Motor neuron (in vitro differentiated cells): ENCODE measurements around the gene SPRYD4. TPM values are rescaled to one million over a fixed set of nuclear protein-coding genes. Genes with fewer than 3 reads are reported as not detected.
"Not testable (repeated sequence)": the region's sequence is repeated elsewhere in the genome, so short reads cannot be mapped to it uniquely, and the experiment has no call there.

Source experiments
- ATAC-seq, 8 experiments: fragments of 200-7000 bp; cut with Tn5 transposase; replicated peaks in 6 of 8; 2 replicates each; pipeline ENCODE4 v1.8.0; 2021; ENCODE audit warnings: mild to moderate bottlenecking in 8 of 8, moderate library complexity in 8 of 8
- H3K27ac ChIP-seq, 2 donors: fragments of 250-450 bp; sonication (Bioruptor Pico); 2 replicates each; pipeline ENCODE4 v1.9.0; 2021; ENCODE audit warnings: antibody characterized with exemption in 2 of 2, mild to moderate bottlenecking in 2 of 2, moderate library complexity in 1 of 2
- H3K4me1 ChIP-seq, 2 donors: fragments of 250-450 bp; sonication (Bioruptor Pico); replicated peaks in 1 of 2; 2 replicates each; pipeline ENCODE4 v1.6.1; 2021; ENCODE audit warnings: antibody characterized with exemption in 2 of 2, mild to moderate bottlenecking in 2 of 2, moderate library complexity in 1 of 2
- H3K4me3 ChIP-seq, 5 donors: fragments of 250-450 bp; sonication (Bioruptor Pico); 2 replicates each; pipeline ENCODE4 v1.9.0; 2021; ENCODE audit warnings: antibody characterized with exemption in 5 of 5, mild to moderate bottlenecking in 5 of 5, moderate library complexity in 4 of 5
- WGBS, 10 experiments: fragments of 450-650 bp; shearing (Covaris generic); methylation state at CpG; one replicate each; pipeline ENCODE4 v1.0.0; 2022; 5-methylcytosine and 5-hydroxymethylcytosine counted together
- in situ Hi-C, 9 experiments: fragments of 400-800 bp; cut with MboI; loops; one replicate each; pipeline ENCODE4 v1.15.0; 2021; ENCODE audit warnings: low sequenced_read_pairs in 9 of 9, low pct_unique_long_range_greater_than_20kb in 2 of 9; ENCODE audit not compliant: unreplicated experiment in 9 of 9
- total RNA-seq, 8 experiments: library from RNA; unstranded; fragments of 300-600 nt; gene quantifications; 2 replicates each; pipeline versions ENCODE4 v1.2.3 to v1.2.4, GENCODE V29; 2022

SPRYD4 gene
- 1 to 10 TPM; 1.3 to 8.5 (median 2.2) TPM for total RNA-seq

- WGBS, 10 experiments, result 0 to 6% (median 1%) methylated on average over 1 to 38 of the region's 43 CpGs
- in situ Hi-C loops, result loop anchor here in 3 of 9 experiments (10.0 to 25.0 kb wide), 2 partner anchors 106 to 344 kb away; partner anchors contain the start of genes APOF (in 2 of the 3), STAT2 (in 2 of the 3) and ESYT1 (in 1 of the 3)
- peak within 1 kb of the TSS; percentile 83 to 89 (median 86) for H3K4me3 ChIP-seq
- peaks cover 6 to 11% of the 10 kb centered on the region in 2 donors for H3K4me1 ChIP-seq
- ATAC-seq, result peak; percentile 87 to 97 (median 94)
- H3K27ac ChIP-seq, result peak within 1 kb of the TSS; percentile 85 to 87
Measured at GRCh38 chr12:56468216-56469006, at the start of gene SPRYD4. Gene SPRYD4, plus strand, starts transcription at chr12:56468578. Its CDS starts 14 bp downstream, at chr12:56468592.

GRCh38 chr12:56420411-56420810, 48.0 kb upstream of the SPRYD4 start:
- 78 to 100% (median 98%) methylated on average over 1 to 6 of the region's 6 CpGs; no CpG with 5 or more reads in 3 of the 10 experiments for WGBS, 10 experiments
- no peak overlapping the region for H3K4me3 ChIP-seq
- no peak for ATAC-seq
- no peaks in the 10 kb centered on the region for H3K4me1 ChIP-seq
- H3K27ac ChIP-seq, result no peak overlapping the region
- in situ Hi-C loops, result no loop called here

- Histone ChIP-seq H3K4me1 (no peaks in the 10 kb centered on the region), H3K27ac (no peak overlapping the region), H3K4me3 (no peak overlapping the region)
- 78 to 100% (median 100%) methylated on average over 1 of the region's 1 CpG; no CpG with 5 or more reads in 4 of the 10 experiments for WGBS, 10 experiments
- ATAC-seq, result peak in 1 of 8 experiments; percentile 30
- in situ Hi-C loops, result no loop called here
Measured at GRCh38 chr12:56425193-56425592, 43.2 kb upstream of the SPRYD4 start.

- WGBS, 10 experiments, result 0 to 57% (median 48%) methylated on average over 1 to 3 of the region's 3 CpGs; no CpG with 5 or more reads in 2 of the 10 experiments
- ATAC-seq, result no peak
- H3K4me3 ChIP-seq, result no peak overlapping the region
- no peak overlapping the region for H3K27ac ChIP-seq
- H3K4me1 ChIP-seq, result no peaks in the 10 kb centered on the region
- in situ Hi-C loops, result no loop called here
Measured at GRCh38 chr12:56425940-56426438, 42.4 kb upstream of the SPRYD4 start.

- 93 to 100% (median 100%) methylated on average over 1 to 7 of the region's 11 CpGs; no CpG with 5 or more reads in 2 of the 10 experiments for WGBS, 10 experiments
- Histone ChIP-seq H3K4me1 (no peaks in the 10 kb centered on the region), H3K4me3 (no peak overlapping the region), H3K27ac (no peak overlapping the region)
- ATAC-seq, result no peak
- in situ Hi-C loops, result no loop called here
Measured at GRCh38 chr12:56431288-56431687, 37.1 kb upstream of the SPRYD4 start.

GRCh38 chr12:56431850-56432249, 36.5 kb upstream of the SPRYD4 start:
- in situ Hi-C loops, result no loop called here
- Histone ChIP-seq H3K4me1 (no peaks in the 10 kb centered on the region), H3K27ac (no peak overlapping the region), H3K4me3 (no peak overlapping the region)
- 82 to 100% (median 94%) methylated on average over 2 to 3 of the region's 3 CpGs; no CpG with 5 or more reads in 3 of the 10 experiments for WGBS, 10 experiments
- ATAC-seq, result no peak

GRCh38 chr12:56434828-56435227, 33.5 kb upstream of the SPRYD4 start:
- no peak overlapping the region for H3K27ac ChIP-seq
- in situ Hi-C loops, result no loop called here
- no peak for ATAC-seq
- no peak overlapping the region for H3K4me3 ChIP-seq
- peaks cover 12 to 16% of the 10 kb centered on the region in 2 donors for H3K4me1 ChIP-seq
- 94 to 100% (median 100%) methylated on average over 1 to 4 of the region's 6 CpGs; no CpG with 5 or more reads in 4 of the 10 experiments for WGBS, 10 experiments

GRCh38 chr12:56437430-56438176, 30.8 kb upstream of the SPRYD4 start:
- ATAC-seq, result peak; percentile 27 to 98 (median 96)
- in situ Hi-C loops, result no loop called here
- Histone ChIP-seq H3K4me1 (peaks cover 14 to 33% of the 10 kb centered on the region in 2 donors), H3K27ac (peak overlapping the region; percentile 23 to 57), H3K4me3 (no peak overlapping the region)
- 19 to 86% (median 56%) methylated on average over 1 to 10 of the region's 11 CpGs for WGBS, 10 experiments

GRCh38 chr12:56443208-56443607, 25.2 kb upstream of the SPRYD4 start:
- in situ Hi-C loops, result not testable (repeated sequence)

GRCh38 chr12:56448860-56449621, 19.3 kb upstream of the SPRYD4 start, which contains the start of gene TIMELESS:
Gene TIMELESS, minus strand, starts transcription at chr12:56449426. Its CDS starts 15,256 bp downstream, at chr12:56434170.
- Histone ChIP-seq H3K4me3 (peak within 1 kb of the TSS; percentile 61 to 100 (median 75)), H3K27ac (peak within 1 kb of the TSS; percentile 42 to 75), H3K4me1 (peaks cover 3 to 4% of the 10 kb centered on the region in 2 donors)
- in situ Hi-C loops, result no loop called here
- WGBS, 10 experiments, result 0 to 4% (median 0%) methylated on average over 2 to 27 of the region's 58 CpGs
- ATAC-seq, result peak; percentile 91 to 97 (median 96)

More at GRCh38 chr12:56443208-56443607, 25.2 kb upstream of the SPRYD4 start:
- peaks cover 8 to 30% of the 10 kb centered on the region in 2 donors for H3K4me1 ChIP-seq
- H3K4me3 ChIP-seq, ATAC-seq: not testable (repeated sequence)
- H3K27ac ChIP-seq, result peak overlapping the region; percentile 51 to 74
- WGBS, 10 experiments, result 40 to 80% (median 72%) methylated on average over 1 to 2 of the region's 2 CpGs; no CpG with 5 or more reads in 5 of the 10 experiments

- no peak for ATAC-seq
- peak overlapping the region; percentile 61 to 100 (median 75) for H3K4me3 ChIP-seq
- H3K27ac ChIP-seq, result peak overlapping the region; percentile 42 to 75
- 26 to 75% (median 53%) methylated on average over 3 to 5 of the region's 5 CpGs for WGBS, 10 experiments
- in situ Hi-C loops, result no loop called here
- peaks cover 3 to 4% of the 10 kb centered on the region in 2 donors for H3K4me1 ChIP-seq
Measured at GRCh38 chr12:56449622-56449984, 18.8 kb upstream of the SPRYD4 start.

GRCh38 chr12:56450241-56450640, 18.1 kb upstream of the SPRYD4 start:
- H3K4me1 ChIP-seq, result peaks cover 3 to 4% of the 10 kb centered on the region in 2 donors
- in situ Hi-C loops, result loop anchor here in 2 of 9 experiments (25.0 kb wide), 1 partner anchor 88 kb away; the partner anchor contains the start of genes APOF (in 2 of the 2) and STAT2 (in 2 of the 2)
- no peak for ATAC-seq
- 78 to 92% (median 83%) methylated on average over 1 to 3 of the region's 3 CpGs; no CpG with 5 or more reads in 3 of the 10 experiments for WGBS, 10 experiments
- H3K27ac ChIP-seq, result no peak overlapping the region
- no peak overlapping the region for H3K4me3 ChIP-seq
